GM03348 (cell line): ENCODE data around the gene MAGEA2.
"Not testable (repeated sequence)": the region's sequence is repeated elsewhere in the genome, so short reads cannot be mapped to it uniquely, and the experiment has no call there.

Experiments
- DNase-seq: peaks from one replicate; pipeline ENCODE4 v3.0.0; 2012; ENCODE audit warnings: low spot score

Gene MAGEA2

GRCh38 chrX:152753686-152754650 is at the start of gene MAGEA2:
Gene MAGEA2 (minus strand): TSS chrX:152753842. CDS start chrX:152751363, 2,479 bp downstream.
- DNase-seq: not testable (repeated sequence)

- DNase-seq: no peak
Observed at GRCh38 chrX:152798945-152799344, 45.3 kb upstream of the MAGEA2 start.

- not testable (repeated sequence) for DNase-seq
Observed at GRCh38 chrX:152787062-152787461, 33.4 kb upstream of the MAGEA2 start.

- not testable (repeated sequence) for DNase-seq
Observed at GRCh38 chrX:152769549-152770289, 16.1 kb upstream of the MAGEA2 start, which contains the start of gene MAGEA6. Gene MAGEA6 (minus strand): TSS chrX:152769689. CDS start chrX:152767650, 2,039 bp downstream.

- DNase-seq: not testable (repeated sequence)
Observed at GRCh38 chrX:152766562-152766961, 12.9 kb upstream of the MAGEA2 start.

GRCh38 chrX:152761582-152761981 is 7.9 kb upstream of the MAGEA2 start:
- DNase-seq: not testable (repeated sequence)

GRCh38 chrX:152759544-152759943 is 5.9 kb upstream of the MAGEA2 start:
- DNase-seq: not testable (repeated sequence)

- DNase-seq: not testable (repeated sequence)
Observed at GRCh38 chrX:152758918-152759317, 5.3 kb upstream of the MAGEA2 start, which contains the start of gene CSAG3. Gene CSAG3 (plus strand): TSS chrX:152759218.

- not testable (repeated sequence) for DNase-seq
Observed at GRCh38 chrX:152754871-152755270, 1.2 kb upstream of the MAGEA2 start.

- no peak for DNase-seq
Observed at GRCh38 chrX:152738560-152738959, 15.1 kb downstream of the MAGEA2 start.

GRCh38 chrX:152736528-152736927 is 17.1 kb downstream of the MAGEA2 start:
- DNase-seq: not testable (repeated sequence)

GRCh38 chrX:152735860-152736511 is 17.7 kb downstream of the MAGEA2 start:
- no peak for DNase-seq

- no peak for DNase-seq
Observed at GRCh38 chrX:152735101-152735500, 18.5 kb downstream of the MAGEA2 start.

GRCh38 chrX:152734143-152734858 is 19.3 kb downstream of the MAGEA2 start:
- not testable (repeated sequence) for DNase-seq

GRCh38 chrX:152733261-152733975 is 20.2 kb downstream of the MAGEA2 start, which contains the start of the genes CSAG1 and MAGEA12:
Gene CSAG1 (minus strand): TSS chrX:152733721. CDS start chrX:152732460, 1,261 bp downstream.
Gene MAGEA12 (plus strand): TSS chrX:152733757. CDS start chrX:152736162, 2,405 bp downstream.
- no peak for DNase-seq

- DNase-seq: no peak
Observed at GRCh38 chrX:152725409-152725808, 28.2 kb downstream of the MAGEA2 start.

GRCh38 chrX:152713815-152714787 is 39.5 kb downstream of the MAGEA2 start, which contains the start of gene MAGEA2B:
Gene MAGEA2B (plus strand): TSS chrX:152714628. CDS start chrX:152717107, 2,479 bp downstream.
- DNase-seq: not testable (repeated sequence)

GRCh38 chrX:152713195-152713594 is 40.4 kb downstream of the MAGEA2 start:
- not testable (repeated sequence) for DNase-seq

GRCh38 chrX:152709173-152709572 is 44.5 kb downstream of the MAGEA2 start, which contains the start of gene CSAG2:
Gene CSAG2 (minus strand): TSS chrX:152709273. CDS start chrX:152709112, 161 bp downstream.
- DNase-seq: not testable (repeated sequence)
